ENCODE measurements around the gene PROKR1.
"Not testable (repeated sequence)": the region's sequence is repeated elsewhere in the genome, so short reads cannot be mapped to it uniquely, and the experiment has no call there.

The PROKR1 gene

GRCh38 chr2:68643011-68643873 lies at the start of gene PROKR1:
Gene PROKR1 (plus strand): TSS chr2:68643579. CDS start chr2:68645822, 2,243 bp downstream.
- peak; percentile 23 for DNase-seq

GRCh38 chr2:68594041-68594440 lies 49.3 kb upstream of the PROKR1 start:
- DNase-seq, result no peak

- DNase-seq, result peak; percentile 59
These were observed 48.5 kb upstream of the PROKR1 start for GRCh38 chr2:68594674-68595492.

- not testable (repeated sequence) for DNase-seq
These were observed 47.9 kb upstream of the PROKR1 start for GRCh38 chr2:68595493-68595785.

GRCh38 chr2:68600495-68600894 lies 42.9 kb upstream of the PROKR1 start:
- not testable (repeated sequence) for DNase-seq

- no peak for DNase-seq
These were observed 40.3 kb upstream of the PROKR1 start for GRCh38 chr2:68603059-68603458.

- DNase-seq, result no peak
These were observed 39.3 kb upstream of the PROKR1 start for GRCh38 chr2:68604077-68604476.

DNA sequence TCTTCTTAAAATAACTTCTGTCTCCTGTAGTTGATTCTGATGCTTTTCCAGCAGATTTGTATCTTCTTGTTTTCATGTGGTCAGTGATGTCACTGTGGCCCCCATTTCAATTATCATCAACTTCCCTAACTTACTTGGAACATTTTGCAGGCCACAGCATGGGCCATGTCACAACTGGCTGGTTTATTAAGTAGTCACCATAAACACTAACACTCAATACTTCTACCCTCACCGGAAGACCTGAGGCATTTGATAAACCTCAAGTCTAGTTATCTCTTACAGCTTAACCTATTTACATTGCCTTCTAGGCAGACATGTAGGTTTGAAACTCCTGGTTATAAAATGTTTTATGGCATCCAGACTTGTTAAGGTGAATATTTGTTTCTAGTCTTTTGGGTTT lies 37.4 kb upstream of the PROKR1 start:
- no peak for DNase-seq

DNA sequence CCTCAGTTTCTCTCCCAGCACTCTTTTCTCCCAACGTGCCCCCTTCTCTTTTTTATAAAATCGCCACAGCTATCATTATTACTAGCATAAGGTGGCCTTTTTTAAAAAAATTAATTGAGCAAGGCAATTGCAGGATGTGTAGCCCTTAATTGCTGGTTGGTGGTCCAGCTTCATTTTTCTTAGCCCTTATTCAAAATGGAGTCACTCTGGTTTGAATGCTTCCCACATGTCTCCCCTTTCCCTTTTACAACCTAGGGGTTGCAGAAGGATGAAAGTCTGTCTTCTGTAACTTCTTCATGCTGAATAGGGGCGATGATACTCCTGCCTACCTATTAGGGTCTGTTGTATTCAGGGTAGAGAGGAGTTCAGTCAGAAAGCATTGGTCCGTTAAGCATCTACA lies 36.6 kb upstream of the PROKR1 start:
- DNase-seq, result no peak

DNA sequence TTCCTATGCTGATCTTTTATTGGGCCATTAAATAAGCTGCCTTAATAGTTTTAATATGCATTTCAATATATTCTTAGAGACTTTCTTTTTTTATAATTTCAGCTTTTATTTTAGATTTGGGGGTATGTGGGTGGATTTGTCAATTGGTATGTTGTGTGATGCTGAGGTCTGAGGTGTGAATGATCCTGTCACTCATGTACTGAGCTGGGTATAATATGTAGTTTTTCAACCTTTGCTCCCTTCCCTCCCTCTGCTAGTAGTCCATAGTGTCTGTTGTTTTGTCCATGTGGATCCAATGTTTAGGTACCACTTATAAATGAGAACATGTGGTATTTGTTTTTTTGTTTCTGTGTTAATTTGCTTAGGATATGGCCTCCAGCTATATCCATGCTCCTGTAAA lies 35.5 kb upstream of the PROKR1 start:
- no peak for DNase-seq

- peak; percentile 74 for DNase-seq
These were observed 30.4 kb upstream of the PROKR1 start for GRCh38 chr2:68612765-68613519.

GRCh38 chr2:68620772-68621171 lies 22.6 kb upstream of the PROKR1 start:
- DNase-seq, result no peak

- no peak for DNase-seq
These were observed 19.6 kb upstream of the PROKR1 start for GRCh38 chr2:68623820-68624219.

- DNase-seq, result no peak
These were observed 15.8 kb upstream of the PROKR1 start for GRCh38 chr2:68627615-68628014.

GRCh38 chr2:68632021-68632420 lies 11.4 kb upstream of the PROKR1 start:
- no peak for DNase-seq

DNA sequence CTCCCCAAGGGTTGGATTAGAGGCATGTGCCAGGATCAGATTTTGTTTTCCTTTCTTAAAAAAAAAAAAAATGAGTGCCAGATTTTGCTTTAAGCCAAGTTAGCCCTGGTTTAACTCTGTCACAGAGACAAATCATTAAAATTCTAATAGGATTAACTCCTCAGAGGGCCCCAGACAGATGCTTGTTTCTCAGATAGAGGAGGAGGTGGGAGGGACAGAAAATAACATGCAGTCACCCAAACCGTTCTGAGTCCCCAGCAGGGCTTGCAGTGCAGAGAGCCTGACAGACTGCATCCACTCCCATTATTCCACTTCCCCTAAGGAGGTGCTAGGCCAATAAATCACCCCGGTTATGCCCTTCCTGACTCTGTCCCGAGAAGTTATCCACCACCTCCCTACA lies 6.3 kb upstream of the PROKR1 start:
- no peak for DNase-seq

DNA sequence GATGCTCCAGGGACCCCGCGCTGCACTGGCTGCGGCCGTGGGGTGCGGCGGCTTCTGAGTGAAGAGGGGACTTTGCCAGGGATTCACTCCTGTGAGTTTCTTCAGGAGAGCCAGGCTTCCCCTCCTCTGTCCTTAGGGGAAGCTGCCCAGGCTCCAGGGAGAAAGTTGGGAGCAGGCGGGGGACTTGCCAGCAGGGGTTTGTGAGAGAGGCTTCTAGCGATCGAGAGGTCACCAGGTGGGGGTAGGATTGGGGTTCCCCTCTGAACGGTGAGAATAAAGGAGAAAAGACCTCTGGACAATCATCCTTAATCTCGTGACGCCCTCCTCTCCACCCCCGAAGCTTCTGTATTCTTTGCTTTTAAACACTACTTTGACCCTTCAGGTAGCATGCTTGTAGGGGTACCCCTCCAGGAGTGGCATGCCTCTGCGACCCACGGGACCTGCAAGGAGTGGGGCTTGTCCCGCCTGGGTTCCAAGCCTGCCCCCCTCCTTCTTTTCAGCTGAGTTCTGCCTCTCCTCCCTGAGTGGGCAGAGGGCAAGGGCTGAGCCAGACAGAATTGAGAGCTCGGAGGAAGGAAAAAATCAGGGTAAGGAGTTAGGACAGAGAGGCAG lies 601 bp downstream of the PROKR1 start:
- no peak for DNase-seq

DNA sequence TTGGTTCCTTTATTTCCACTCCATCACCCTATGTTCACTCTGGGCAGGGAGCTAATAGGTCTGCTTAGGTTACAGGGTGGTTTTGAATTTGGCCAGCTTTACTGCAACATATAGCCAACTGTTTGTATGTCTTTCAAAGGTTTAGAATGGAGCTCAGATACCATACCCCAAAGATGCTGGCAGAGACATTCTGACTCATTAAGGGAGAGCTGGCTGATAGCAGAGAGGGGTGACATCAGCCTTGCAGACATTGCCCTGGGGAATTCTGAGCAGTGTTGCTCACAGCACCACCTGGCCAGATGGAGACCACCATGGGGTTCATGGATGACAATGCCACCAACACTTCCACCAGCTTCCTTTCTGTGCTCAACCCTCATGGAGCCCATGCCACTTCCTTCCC lies 2.1 kb downstream of the PROKR1 start:
- DNase-seq, result no peak

GRCh38 chr2:68646303-68646702 lies 2.9 kb downstream of the PROKR1 start:
- DNase-seq, result peak; percentile 54

DNA sequence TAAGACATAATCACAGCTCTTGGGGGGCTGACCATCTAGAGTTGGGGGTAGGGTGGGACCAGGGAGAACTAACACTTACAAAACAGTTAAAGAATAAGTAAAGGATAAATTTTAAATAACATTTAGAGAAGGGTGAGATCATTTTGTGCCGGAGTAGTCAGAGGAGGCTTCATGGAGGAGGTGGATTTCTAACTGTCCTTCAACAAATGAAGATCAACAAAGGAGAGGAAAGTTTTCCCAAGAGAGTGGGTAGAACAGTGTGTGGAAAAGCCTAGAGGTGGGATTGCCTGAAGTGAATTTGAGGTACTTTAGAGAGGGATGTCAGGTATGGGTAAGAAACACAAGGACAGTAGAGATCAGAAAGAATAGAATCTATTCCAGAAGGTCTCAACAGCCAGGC lies 7.3 kb downstream of the PROKR1 start:
- no peak for DNase-seq

DNA sequence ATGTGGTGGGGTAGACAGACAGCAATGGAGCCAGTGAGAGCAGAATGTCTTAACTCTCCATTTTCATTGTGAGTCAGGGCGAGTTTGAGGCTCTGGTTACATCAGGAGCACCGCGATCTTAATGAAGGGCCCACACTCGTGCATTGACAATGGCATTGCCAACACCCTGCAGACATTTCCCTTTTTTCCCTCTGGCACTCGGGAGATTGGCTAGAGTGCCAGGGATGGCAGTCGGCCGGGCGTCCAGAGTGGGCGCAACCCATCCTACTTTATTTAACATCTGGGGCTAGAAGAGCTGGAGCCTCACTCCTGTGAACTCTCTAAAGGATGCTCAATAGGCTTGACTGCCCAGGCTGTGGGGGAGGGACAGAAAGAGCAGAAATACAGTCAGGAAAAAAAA lies 9.7 kb downstream of the PROKR1 start:
- DNase-seq, result no peak

GRCh38 chr2:68653538-68653982 lies 10.2 kb downstream of the PROKR1 start:
- DNase-seq, result peak; percentile 23

DNA sequence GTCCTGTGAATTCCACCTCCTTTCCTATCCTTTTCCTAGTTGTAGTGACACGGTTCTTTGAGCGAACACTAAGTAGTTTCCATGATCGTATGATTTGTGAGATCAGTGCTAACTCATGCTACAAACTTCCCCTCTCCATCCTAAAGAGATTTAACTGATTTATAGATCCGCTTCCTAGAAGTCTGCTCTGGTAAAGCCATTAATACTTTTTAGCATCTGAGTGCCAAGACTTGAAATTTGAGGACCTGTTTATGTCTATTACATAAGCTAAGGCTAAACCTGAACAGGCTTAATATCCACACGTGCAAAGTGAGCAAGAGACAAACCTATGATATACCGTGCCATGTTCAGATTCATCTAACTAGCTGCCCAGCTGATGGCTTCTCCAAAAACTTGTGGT lies 14.9 kb downstream of the PROKR1 start:
- DNase-seq, result no peak

Measured in OCI-M1 (cell line).